HEK293T (cell line): ENCODE results near the gene SLC26A1.

ENCODE experiments used
- CTCF ChIA-PET: fragments of 350-600 bp; formaldehyde crosslinking; extraction: SDS; loops from one replicate; lab custom pipeline; 2021; ENCODE audit warnings: antibody characterized with exemption, inconsistent platforms; lab: Yijun Ruan, JAX
- POLR2A ChIA-PET: fragments of 350-600 bp; formaldehyde crosslinking; extraction: SDS; loops from one replicate; lab custom pipeline; 2020; ENCODE audit warnings: antibody characterized with exemption, inconsistent platforms; lab: Yijun Ruan, JAX
- DNase-seq: peaks from one replicate; pipeline ENCODE4 v3.0.0; 2012; ENCODE audit warnings: mixed read lengths; ENCODE audit errors: extremely low spot score
- ARNT ChIP-seq: fragments of 450-650 bp; IDR thresholded peaks from 2 replicates; pipeline ENCODE4 v1.6.1; 2017; ENCODE audit warnings: mild to moderate bottlenecking
- BHLHE40 ChIP-seq: fragments of 450-650 bp; IDR thresholded peaks from 2 replicates; pipeline ENCODE4 v1.6.1; 2016; ENCODE audit warnings: mild to moderate bottlenecking, moderate library complexity, borderline replicate concordance
- CTBP1 ChIP-seq: fragments of 450-650 bp; IDR thresholded peaks from 2 replicates; pipeline ENCODE4 v1.6.1; 2016; ENCODE audit warnings: borderline replicate concordance
- ELF4 ChIP-seq: fragments of 450-650 bp; IDR thresholded peaks from 2 replicates; pipeline ENCODE4 v1.6.1; 2017; ENCODE audit warnings: antibody characterized with exemption
- FOXA1 ChIP-seq: fragments of 450-650 bp; IDR thresholded peaks from 2 replicates; pipeline ENCODE4 v1.6.1; 2016; ENCODE audit warnings: mild to moderate bottlenecking
- FOXK2 ChIP-seq: fragments of 450-650 bp; IDR thresholded peaks from 2 replicates; pipeline ENCODE4 v1.6.1; 2016; ENCODE audit warnings: mild to moderate bottlenecking
- FOXM1 ChIP-seq: fragments of 450-650 bp; IDR thresholded peaks from 2 replicates; pipeline ENCODE4 v1.6.1; 2017; ENCODE audit warnings: mild to moderate bottlenecking, borderline replicate concordance
- HDGF ChIP-seq: fragments of 450-650 bp; IDR thresholded peaks from 2 replicates; pipeline ENCODE4 v1.6.1; 2017; ENCODE audit warnings: antibody characterized with exemption, borderline replicate concordance
- L3MBTL2 ChIP-seq: fragments of 450-650 bp; conservative IDR thresholded peaks from 2 replicates; pipeline ENCODE4 v1.6.1; 2016; ENCODE audit warnings: mild to moderate bottlenecking
- LEF1 ChIP-seq: fragments of 450-650 bp; IDR thresholded peaks from 2 replicates; pipeline ENCODE4 v1.6.1; 2017; ENCODE audit warnings: mild to moderate bottlenecking, borderline replicate concordance
- NFRKB ChIP-seq: fragments of 450-650 bp; IDR thresholded peaks from 2 replicates; pipeline ENCODE4 v1.6.1; 2016; ENCODE audit warnings: mild to moderate bottlenecking, moderate library complexity
- SP1 ChIP-seq: fragments of 450-650 bp; IDR thresholded peaks from 2 replicates; pipeline ENCODE4 v1.6.1; 2017
- SUZ12 ChIP-seq: fragments of 450-650 bp; IDR thresholded peaks from 2 replicates; pipeline ENCODE4 v1.6.1; 2016; ENCODE audit warnings: mild to moderate bottlenecking
- TARDBP ChIP-seq: fragments of 450-650 bp; IDR thresholded peaks from 2 replicates; pipeline ENCODE4 v1.6.1; 2016
- ZNF384 ChIP-seq: fragments of 450-650 bp; IDR thresholded peaks from 2 replicates; pipeline ENCODE4 v1.6.1; 2016
- TF ChIP-seq, protein P1 (sequence below): fragments of 450-650 bp; IDR thresholded peaks from 2 replicates; pipeline ENCODE4 v1.6.1; 2016

Gene SLC26A1

DNA sequence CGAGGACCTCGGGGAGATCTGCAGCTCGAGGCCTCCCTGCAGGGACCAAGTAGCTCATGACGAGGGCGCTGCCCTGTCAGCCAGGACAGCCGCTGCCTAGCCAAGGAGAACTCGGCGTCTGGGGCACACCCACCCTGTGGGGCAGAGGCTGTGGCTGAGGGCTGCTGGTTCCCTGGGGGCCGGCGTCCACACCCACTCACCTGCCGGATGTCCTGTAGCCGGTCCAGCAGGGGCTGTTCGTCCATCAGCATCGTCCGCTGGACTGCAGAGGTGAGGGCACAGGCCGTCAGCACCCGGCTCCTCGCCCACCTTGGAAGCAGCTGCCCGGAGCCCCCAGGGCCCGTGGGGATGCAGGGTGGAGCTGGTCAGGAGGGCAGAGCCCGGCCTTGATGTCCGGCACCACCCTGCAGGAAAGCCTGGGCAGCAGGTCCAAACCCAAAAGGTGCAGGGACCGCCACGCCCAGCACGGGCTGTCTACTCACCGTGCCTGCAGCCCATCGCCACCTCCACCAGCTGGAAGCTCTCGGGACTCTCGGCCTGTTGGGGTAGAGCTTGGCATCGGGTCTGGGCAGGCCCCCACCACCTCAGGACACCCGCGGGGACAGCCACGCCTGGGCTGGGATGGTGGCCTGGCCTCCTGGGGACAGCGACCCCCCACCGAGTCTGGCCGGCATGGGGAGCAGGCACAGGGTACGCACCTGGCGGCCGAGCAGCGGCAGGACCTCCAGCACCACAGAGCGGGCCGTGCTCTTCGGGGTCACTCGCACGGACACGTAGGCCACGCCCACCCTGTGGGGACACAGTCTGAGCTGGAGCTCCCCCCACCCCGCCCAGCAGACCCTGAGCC lies 26.7 kb downstream of the SLC26A1 start:
- CTCF ChIA-PET: no interaction called here
- no peak for TF ChIP-seq FOXK2
- TF ChIP-seq ZNF384: no peak
- no peak for TF ChIP-seq ARNT
- no peak for TF ChIP-seq CTBP1
- no peak for TF ChIP-seq FOXA1
- no peak for TF ChIP-seq L3MBTL2
- DNase-seq: no peak
- POLR2A ChIA-PET: no interaction called here

DNA sequence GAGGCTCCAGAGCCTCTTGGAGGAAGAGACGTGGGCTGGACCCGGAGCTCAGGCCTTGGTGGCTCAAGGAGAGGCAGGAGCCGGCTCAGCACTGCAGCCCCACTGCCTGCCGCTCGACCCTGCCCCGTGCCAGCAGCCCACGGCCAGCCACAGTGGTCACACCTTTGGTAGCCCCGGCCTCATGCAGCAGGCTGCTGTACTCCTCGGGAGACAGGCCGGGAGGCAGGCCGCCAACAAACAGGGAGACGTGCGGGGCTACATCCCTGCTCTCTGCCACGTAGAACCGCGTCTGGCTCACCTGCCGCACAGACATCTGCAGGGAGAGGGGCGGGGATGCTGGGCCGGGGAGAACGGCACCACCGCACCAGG lies 27.5 kb downstream of the SLC26A1 start:
- POLR2A ChIA-PET: no interaction called here
- no peak for DNase-seq
- CTCF ChIA-PET: no interaction called here
- no peak for TF ChIP-seq HDGF
- TF ChIP-seq SP1: no peak
- TF ChIP-seq SUZ12: no peak
- no peak for TF ChIP-seq CTBP1
- TF ChIP-seq LEF1: no peak
- no peak for TF ChIP-seq TARDBP
- TF ChIP-seq FOXK2: no peak
- TF ChIP-seq ZNF384: no peak
- no peak for TF ChIP-seq FOXA1
- no peak for TF ChIP-seq ARNT
- no peak for TF ChIP-seq NFRKB
- TF ChIP-seq BHLHE40: no peak
- no peak for TF ChIP-seq L3MBTL2
- no peak for TF ChIP-seq FOXM1
- no peak for TF ChIP-seq ELF4

DNA sequence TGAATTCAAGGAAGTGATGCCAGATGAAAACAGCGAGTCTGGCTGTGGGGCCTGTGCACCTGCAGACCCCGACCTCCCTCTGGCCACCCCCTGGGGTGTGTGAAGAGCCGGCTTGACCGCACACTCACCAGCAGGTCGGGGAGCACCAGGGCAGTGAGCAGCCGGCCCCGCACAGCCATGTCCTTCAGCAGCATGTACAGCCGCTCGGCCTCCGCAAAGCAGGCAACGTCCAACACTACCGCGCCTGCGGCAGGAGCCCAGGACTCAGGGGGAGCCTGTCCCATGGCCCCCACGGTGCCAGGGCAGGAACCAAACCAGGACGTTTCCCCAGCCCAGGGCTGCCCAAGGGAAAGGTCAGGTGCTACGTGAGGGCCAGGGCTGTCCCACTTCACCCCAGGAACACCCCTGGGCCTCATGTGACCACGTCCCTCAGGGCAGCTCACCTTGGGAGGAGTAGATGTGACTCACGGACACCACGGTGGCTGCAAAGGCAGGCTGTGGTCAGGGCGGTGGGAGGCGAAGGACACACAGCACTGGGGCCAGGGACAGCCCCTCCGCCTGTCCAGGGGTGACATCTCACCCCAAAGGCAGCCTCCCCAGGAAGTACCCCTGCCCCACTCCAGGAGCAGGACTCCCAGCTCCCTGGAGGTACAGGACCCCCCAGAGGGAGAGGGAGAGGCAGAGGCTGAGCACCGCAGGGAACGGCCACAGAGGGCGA lies 28.0 kb downstream of the SLC26A1 start:
- CTCF ChIA-PET: no interaction called here
- no peak for DNase-seq
- TF ChIP-seq ELF4 (no peak), TARDBP (no peak), L3MBTL2 (no peak), ZNF384 (no peak), HDGF (no peak), FOXA1 (no peak), LEF1 (no peak)
- TF ChIP-seq, protein P1, sequence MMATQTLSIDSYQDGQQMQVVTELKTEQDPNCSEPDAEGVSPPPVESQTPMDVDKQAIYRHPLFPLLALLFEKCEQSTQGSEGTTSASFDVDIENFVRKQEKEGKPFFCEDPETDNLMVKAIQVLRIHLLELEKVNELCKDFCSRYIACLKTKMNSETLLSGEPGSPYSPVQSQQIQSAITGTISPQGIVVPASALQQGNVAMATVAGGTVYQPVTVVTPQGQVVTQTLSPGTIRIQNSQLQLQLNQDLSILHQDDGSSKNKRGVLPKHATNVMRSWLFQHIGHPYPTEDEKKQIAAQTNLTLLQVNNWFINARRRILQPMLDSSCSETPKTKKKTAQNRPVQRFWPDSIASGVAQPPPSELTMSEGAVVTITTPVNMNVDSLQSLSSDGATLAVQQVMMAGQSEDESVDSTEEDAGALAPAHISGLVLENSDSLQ: no peak
- POLR2A ChIA-PET: interaction anchor here (2.6 kb wide), 1 partner anchor 22 kb away, joined by 6 read pairs; the partner anchor contains the start of gene IDUA

DNA sequence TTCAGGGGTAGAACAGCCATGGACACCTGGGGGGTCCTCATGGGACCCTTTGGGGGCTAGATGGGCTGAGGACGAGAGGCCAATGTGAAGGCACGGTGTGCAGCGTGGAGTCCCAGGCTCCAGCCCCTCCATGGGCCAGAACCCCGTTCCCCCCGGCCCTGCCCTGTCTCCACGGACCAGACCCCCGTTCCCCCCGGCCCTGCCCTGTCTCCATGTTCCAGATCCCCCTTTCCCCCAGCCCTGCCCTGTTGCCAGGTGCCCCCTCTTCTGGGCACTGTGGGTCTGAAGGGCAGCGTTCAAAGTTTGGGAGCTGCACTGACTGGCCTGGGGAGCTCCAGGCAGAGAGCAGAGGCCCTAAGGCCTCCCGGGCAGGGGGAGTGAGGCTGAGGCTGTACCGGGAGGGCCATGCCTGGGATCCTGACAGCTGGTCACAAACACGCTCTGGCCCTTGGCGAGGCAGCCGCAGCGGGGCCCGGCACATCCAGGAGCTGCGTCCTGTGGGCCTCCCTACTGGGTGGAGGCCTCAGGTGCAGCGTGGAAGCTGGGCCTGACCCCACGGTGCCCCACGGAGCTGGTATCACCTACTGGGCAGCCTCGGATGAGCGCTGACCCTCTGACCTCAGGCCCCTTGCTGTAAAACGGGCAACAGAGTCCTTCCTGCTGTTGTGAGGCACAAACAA lies 28.7 kb downstream of the SLC26A1 start:
- ChIA-PET POLR2A (interaction anchor here (2.6 kb wide), 1 partner anchor 23 kb away, joined by 6 read pairs; the partner anchor contains the start of gene IDUA), CTCF (interaction anchor here (0.6 kb wide), 1 partner anchor 26 kb away, joined by 3 read pairs; no protein-coding TSS in a partner anchor)
- TF ChIP-seq FOXK2: no peak
- TF ChIP-seq SUZ12: no peak
- no peak for TF ChIP-seq ARNT
- DNase-seq: no peak

DNA sequence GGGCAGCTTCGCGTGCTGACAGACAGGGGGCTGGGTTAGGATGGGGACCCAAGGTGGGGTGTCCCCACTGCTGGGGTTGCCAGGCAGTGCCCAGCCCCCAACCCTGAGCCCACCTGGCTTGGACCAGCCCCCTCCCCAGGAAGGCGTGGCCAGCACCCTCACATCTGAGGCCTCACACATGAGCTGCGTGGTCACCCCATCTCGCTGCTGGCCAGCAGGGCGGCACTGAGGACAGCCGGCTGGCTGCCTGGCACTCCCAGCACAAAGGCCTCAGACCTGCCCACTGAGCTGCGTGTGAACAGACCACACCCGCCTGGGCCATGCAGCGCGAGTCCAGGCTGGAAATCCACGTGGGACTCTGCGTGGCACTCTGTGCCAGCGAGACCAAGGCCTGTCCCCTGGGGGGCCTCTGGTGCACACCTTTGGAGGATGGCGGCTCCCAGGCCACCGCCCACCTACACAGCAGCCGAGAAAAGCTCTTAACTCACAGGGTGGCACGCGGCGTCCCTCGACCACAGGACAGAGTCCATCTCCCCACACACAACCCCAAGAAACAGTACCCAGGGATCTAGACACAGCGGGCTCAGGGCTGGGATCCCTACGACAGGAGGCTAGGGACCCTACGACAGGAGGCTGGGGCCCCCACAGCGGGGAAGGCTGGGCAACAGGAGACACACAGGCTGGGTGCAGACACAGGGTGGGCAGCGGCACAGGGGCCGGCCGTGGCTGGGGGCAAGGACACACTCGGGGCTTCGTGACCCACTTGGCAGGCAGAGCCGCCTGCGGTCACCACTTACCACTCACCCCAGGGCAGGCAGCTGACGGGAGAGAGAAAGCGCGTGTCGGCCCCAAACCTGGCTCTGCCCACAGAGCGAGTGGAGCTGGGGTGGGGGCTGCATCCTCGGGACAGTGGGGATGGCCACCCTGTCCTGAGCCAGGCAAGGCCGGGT lies 29.7 kb downstream of the SLC26A1 start:
- DNase-seq: no peak
- POLR2A ChIA-PET: interaction anchor here (2.6 kb wide), 1 partner anchor 24 kb away, joined by 6 read pairs; the partner anchor contains the start of gene IDUA
- TF ChIP-seq CTBP1 (no peak), ELF4 (no peak), FOXK2 (no peak), SP1 (no peak), FOXM1 (no peak), FOXA1 (no peak), L3MBTL2 (no peak), HDGF (no peak), NFRKB (no peak), SUZ12 (no peak), ARNT (no peak), BHLHE40 (no peak), ZNF384 (no peak), LEF1 (no peak), TARDBP (no peak)
- TF ChIP-seq, protein P1: no peak
- CTCF ChIA-PET: interaction anchor here (0.6 kb wide), 1 partner anchor 25 kb away, joined by 3 read pairs; no protein-coding TSS in a partner anchor
